Stimulated activated CD8-positive, alpha-beta memory T cell treated with anti-CD3 and anti-CD28 coated beads, Interleukin-2, amount 100 ng/mL, for 48 hours (primary cell): Measurements from ENCODE around the gene SIK3.

Experiments used
- DNase-seq, 2 donors: peaks; one replicate each; pipeline ENCODE4 v3.0.0-alpha.2; 2020; ENCODE audit warnings: low read depth in 2 of 2

SIK3 gene

GRCh38 chr11:117110294-117110950, 12.2 kb upstream of the SIK3 start:
- DNase-seq, result no peak

GRCh38 chr11:117107701-117108590, 9.7 kb upstream of the SIK3 start:
- no peak for DNase-seq

GRCh38 chr11:117100556-117100955, 2.3 kb upstream of the SIK3 start:
- DNase-seq, result no peak

GRCh38 chr11:117099696-117100095, 1.5 kb upstream of the SIK3 start:
- no peak for DNase-seq

GRCh38 chr11:117097389-117098268, 599 bp downstream of the SIK3 start:
- no peak for DNase-seq

GRCh38 chr11:117097014-117097388, 1.2 kb downstream of the SIK3 start:
- DNase-seq, result no peak

GRCh38 chr11:117096201-117096991, 1.8 kb downstream of the SIK3 start:
- no peak for DNase-seq

GRCh38 chr11:117095284-117096161, 2.7 kb downstream of the SIK3 start:
- no peak for DNase-seq

GRCh38 chr11:117094776-117095175, 3.5 kb downstream of the SIK3 start:
- no peak for DNase-seq

GRCh38 chr11:117092951-117093590, 5.2 kb downstream of the SIK3 start:
- no peak for DNase-seq

- no peak for DNase-seq
These were observed 6.3 kb downstream of the SIK3 start for GRCh38 chr11:117091753-117092477.

GRCh38 chr11:117090111-117090706, 8.0 kb downstream of the SIK3 start:
- DNase-seq, result no peak

- no peak for DNase-seq
These were observed 8.5 kb downstream of the SIK3 start for GRCh38 chr11:117089685-117090084.

- no peak for DNase-seq
These were observed 10.8 kb downstream of the SIK3 start for GRCh38 chr11:117087446-117087845.

GRCh38 chr11:117084992-117085391, 13.2 kb downstream of the SIK3 start:
- no peak for DNase-seq

- DNase-seq, result no peak
These were observed 15.0 kb downstream of the SIK3 start for GRCh38 chr11:117083011-117083935.

- no peak for DNase-seq
These were observed 16.3 kb downstream of the SIK3 start for GRCh38 chr11:117081908-117082307.

- no peak for DNase-seq
These were observed 17.9 kb downstream of the SIK3 start for GRCh38 chr11:117080370-117080769.
